A673 (cell line): ENCODE data around the gene CLEC10A.

Source experiments
- CTCF ChIP-seq: fragments of 300-800, 200-600 bp; sonication (generic); conservative IDR thresholded peaks from 2 replicates; pipeline ENCODE4 v1.5.1; 2017; ENCODE audit warnings: low read depth, mild to moderate bottlenecking, antibody characterized with exemption, low read length, moderate library complexity, mixed read lengths
- EZH2 ChIP-seq: fragments of 200-600 bp; sonication (generic); IDR thresholded peaks from 2 replicates; pipeline ENCODE4 v1.6.1; 2017; ENCODE audit warnings: borderline replicate concordance, low read depth, mild to moderate bottlenecking, mixed read lengths, antibody characterized with exemption, low read length; ENCODE audit not compliant: poor library complexity, severe bottlenecking

DNA sequence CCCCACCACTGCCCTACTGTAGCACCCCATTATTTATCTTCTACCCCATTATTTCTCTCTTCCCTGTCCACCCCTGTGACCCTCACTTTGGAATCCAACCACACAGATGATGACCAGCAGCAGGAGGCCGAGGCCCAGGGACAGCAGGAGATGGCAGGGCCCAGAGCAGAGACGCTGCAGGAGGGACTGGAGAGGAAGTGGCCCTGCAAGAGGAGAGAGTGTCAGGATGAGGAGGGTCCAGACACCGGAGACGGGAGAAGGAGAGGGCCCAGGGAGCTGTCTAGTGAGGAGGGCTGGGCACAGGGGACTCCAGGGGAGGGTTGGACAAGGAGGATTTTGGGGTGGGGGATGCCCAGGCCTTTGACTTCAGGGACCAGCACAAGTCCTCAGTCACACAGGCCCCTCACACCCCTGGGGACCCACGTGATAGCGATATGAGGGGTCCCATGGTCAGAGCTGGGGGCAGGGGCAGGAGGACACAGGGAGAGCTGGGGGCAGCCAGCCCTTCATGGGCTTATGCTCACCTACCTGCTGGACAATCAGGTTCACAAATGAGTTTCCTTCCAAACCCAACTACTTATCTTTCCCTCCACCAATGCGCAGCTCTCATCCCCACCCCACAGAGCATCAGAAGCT, 2.0 kb downstream of the CLEC10A start:
- TF ChIP-seq CTCF (no peak), EZH2 (no peak)
